GM21576 (cell line): Measurements from ENCODE around the gene RAD51B.
"Not testable (repeated sequence)": the region's sequence is repeated elsewhere in the genome, so short reads cannot be mapped to it uniquely, and the experiment has no call there.

Experiments used
- ATAC-seq: cut with Tn5 transposase; IDR thresholded peaks from one replicate; pipeline ENCODE4 v1.9.1; 2021; ENCODE audit warnings: mild to moderate bottlenecking, moderate library complexity; ENCODE audit not compliant: unreplicated experiment

Gene RAD51B

DNA sequence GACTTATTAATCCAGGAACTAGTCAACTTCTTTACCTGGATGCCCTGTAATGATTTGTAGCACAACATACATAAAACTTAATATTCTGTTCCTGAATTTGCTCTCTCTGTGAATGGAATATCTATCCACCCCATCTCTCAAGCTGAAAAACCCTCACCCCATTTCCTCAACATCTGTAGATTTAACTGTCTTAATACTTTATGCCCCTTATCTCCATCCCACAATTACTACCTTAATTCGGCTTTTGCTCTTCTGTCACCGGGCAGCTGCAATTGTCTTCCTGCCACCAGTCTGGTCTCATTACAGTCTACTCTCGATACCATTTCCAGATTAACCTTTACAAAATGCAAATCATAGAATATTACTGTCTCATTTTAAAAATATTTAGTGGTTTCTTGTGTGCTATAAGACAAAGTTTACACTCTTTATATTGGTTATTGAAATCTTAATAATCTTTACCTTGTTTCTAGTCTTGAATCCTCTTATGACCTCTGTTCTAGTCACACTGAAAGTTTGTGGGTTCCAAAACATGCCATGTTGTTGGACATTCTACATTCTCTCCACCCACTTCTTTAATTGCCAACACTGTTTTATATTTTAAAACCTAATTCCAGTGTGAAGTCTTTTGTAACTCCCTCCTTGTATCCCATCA lies 347.3 kb downstream of the RAD51B start:
- ATAC-seq: no peak

DNA sequence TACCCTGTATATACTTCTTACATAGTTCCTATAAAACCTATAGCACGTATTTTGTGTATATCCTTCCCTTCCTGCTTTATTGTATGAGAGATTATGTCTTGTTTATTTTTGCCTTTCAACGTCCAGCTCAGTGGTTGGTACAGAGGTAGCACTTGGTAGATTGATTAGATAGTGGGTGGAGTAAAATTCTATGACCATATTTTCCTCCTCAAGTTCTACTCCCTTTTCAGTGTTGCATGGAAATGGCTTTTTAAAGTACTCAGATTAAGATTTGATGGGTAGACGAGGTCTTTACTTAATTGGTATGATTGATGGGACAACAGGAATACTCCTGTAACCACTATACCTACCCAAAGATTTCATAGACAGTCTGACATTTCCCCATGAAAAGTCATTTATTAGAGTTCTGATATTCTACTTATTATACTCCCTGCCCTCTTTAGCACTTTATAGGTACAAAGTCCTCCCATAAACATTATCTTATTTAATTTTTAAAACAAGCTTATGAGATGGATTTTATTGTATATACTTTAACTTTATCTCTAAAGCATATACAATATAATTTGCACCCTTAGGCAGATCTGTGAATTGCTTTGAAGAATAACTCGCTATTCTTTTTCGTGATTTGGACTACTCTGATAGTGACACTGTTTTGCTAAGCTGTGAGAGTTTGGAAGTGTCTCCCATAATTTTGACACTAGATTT lies 348.0 kb downstream of the RAD51B start:
- ATAC-seq: no peak

GRCh38 chr14:68168460-68169109 lies 349.0 kb downstream of the RAD51B start:
- no peak for ATAC-seq

DNA sequence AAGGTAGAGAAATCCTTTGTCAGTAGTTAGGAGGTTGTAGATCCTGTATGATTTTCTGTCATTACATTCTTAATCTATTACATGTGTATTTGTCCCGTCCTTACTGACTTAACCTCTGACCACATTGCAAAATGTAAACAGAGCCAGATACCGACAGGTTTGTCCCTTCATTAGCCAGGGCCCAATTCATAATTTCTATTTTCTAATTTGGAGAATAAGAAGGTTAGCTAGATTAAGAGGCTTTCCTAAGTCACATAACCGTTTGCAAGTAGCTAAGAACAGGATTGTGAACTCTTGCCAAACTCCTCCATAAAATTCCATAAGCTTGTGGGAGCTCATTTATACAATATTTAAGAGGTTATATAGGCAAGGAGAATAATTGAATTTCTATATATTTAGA lies 352.6 kb downstream of the RAD51B start:
- no peak for ATAC-seq

DNA sequence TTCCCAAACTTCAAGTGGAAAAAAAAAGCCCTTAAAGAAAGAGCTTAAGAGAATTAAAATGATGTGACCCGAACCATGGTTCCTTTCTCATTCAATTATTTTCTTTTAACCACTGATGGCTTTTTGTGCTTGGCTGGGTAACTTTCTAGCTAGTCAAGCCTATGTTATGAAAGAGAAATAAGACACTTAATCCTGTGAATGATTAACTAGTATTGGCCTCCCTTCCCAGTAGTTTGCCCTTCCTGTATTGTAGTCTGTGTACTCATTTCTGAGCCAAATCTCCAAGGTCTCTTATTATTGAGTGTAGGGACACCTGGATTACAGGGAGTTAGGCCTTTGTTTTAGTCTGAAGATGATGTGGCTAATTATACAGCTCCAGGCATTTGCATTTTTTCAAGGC lies 353.0 kb downstream of the RAD51B start:
- ATAC-seq: no peak

DNA sequence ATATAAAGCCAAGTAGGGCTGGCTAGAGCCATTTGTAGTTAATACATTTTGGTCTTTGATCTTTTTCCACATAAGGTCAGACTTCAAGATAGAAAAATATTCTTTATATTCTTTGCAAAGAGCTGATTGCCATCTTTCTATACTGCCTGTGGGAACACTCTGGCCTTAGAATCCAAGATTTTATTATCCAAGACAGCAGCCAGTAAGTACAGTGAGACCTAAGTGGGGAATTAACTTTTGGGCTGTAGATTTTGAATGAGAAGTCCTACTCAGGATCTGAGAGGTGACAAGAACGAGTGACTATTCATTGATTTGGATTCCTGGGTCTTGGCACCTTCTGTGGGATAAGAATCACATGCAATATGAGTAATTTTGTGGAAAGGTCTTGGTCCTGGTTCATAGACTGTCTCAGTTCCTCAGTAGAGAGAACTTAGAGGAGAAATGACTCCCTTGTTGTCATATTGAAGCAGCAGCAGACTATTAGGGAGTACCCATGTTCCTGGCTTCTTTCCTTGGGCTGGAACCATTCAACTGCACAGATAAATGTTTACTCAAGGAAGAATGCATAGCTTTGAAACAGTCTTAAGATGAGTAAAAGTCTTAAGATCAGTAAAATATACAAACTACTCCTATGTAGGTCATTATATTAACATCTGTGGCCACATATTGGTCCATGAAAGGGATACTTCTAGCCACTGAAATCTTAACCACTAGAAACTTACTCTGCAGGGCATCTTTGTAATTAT lies 353.8 kb downstream of the RAD51B start:
- no peak for ATAC-seq

DNA sequence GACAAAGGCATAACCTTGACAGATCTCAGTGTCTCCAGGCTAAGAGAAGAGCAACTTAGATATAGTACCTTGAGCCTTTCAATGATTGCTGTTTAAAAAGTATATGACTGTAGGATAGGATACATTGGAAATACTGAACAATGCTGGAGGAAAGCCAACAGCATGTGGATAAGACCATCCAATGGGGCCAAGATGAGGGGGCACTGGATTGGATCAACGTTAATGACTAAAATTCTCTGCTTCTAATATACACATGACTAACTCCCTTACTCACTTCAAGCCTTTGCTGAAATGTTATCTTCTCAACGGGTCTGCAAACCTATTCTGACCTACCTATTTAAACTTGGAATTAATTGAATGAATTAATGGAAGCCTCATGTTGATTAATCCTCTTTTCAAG lies 354.9 kb downstream of the RAD51B start:
- ATAC-seq: no peak

- no peak for ATAC-seq
Measured at GRCh38 chr14:68176687-68177086, 357.1 kb downstream of the RAD51B start.

DNA sequence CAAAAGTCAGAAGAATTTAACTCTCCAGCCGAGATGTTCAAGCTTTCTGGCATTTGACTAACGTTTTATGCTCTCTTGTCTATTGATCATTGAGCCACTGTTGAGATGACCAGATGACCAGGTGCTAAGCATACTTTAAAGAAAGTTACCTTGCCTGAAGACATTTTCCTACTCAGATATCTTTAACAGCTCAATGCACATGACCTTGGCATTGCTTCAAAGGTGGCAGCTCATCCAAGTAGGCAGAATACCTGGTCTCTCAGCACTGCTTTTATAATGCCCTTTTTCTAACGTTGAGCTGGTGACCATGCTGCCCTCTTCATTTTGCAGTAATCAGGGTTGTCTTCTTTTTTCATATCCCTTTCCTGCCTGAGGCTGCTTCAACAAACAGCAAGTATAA lies 358.1 kb downstream of the RAD51B start:
- ATAC-seq: no peak

DNA sequence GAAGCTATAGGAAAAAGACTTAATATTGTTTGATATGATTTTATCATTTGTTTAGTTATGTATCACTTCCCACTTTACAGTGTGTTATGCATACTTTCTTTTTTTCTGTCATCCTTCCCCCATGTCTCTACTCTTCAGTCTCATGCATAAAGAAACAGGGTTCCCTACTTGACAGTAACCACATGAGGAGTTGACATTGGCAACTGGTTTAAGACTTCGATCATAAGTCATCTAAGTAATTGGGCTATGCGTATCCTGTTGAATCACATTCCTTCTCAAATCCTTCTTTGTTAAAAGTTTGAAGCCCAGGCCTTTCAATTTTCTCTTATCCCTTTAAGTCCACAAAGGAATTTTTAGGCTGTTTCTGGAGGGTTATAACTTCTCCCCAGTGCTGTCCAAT lies 358.7 kb downstream of the RAD51B start:
- no peak for ATAC-seq

- no peak for ATAC-seq
Measured at GRCh38 chr14:68181519-68182326, 362.1 kb downstream of the RAD51B start.

- peak; percentile 60 for ATAC-seq
Measured at GRCh38 chr14:68182492-68182891, 362.9 kb downstream of the RAD51B start.

GRCh38 chr14:68186500-68187276 lies 367.1 kb downstream of the RAD51B start:
- not testable (repeated sequence) for ATAC-seq

DNA sequence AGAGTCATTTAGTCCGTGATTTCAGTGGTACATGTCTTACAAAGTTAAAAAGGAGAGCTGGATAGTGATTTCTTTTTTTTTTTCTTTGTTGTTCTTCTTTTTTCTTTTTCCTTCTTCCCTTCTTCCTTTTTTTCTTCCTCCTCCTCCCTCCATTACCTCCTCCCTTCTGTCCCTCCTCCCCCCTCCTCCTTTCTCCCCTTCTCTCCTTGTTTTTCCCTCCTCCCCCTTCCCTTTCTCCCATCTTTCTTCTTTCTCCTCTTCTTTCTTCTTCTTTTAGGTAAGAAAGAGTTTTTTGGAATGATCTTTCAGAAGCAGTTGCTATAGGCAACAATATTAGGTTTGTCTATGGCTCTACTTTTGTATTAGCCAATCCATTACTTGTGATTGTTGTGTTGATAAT lies 368.6 kb downstream of the RAD51B start:
- no peak for ATAC-seq

GRCh38 chr14:68190032-68190431 lies 370.5 kb downstream of the RAD51B start:
- no peak for ATAC-seq

GRCh38 chr14:68191567-68192321 lies 372.2 kb downstream of the RAD51B start:
- no peak for ATAC-seq

DNA sequence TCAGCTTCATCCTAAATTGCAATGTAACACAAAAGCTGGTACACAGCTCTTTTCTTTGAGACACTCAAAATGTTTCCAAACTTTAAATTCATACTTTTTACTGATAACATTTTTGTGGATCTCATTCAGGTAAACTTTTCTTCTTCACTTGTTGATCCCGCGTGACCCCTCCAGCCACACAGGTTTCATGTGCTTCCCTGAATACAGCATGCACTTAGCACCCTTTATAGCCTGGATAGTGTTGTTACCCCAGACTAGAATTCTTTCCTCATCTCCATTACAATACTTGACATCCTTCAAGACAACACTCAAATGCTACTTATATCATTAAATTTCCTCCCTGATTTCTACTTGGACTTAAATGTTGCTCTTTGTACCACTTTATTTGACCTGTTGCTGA lies 373.4 kb downstream of the RAD51B start:
- no peak for ATAC-seq

- no peak for ATAC-seq
Measured at GRCh38 chr14:68193970-68194681, 374.5 kb downstream of the RAD51B start.

- ATAC-seq: no peak
Measured at GRCh38 chr14:68195126-68195525, 375.5 kb downstream of the RAD51B start.
